ENCODE data around the gene ZNF367. TPM values are rescaled to one million over a fixed set of nuclear protein-coding genes. Genes with fewer than 3 reads are reported as not detected.

The ZNF367 gene
- polyA plus RNA-seq, 1 of the 3 experiments (the other 2 are of a cell fraction), result 1.5 TPM

DNA sequence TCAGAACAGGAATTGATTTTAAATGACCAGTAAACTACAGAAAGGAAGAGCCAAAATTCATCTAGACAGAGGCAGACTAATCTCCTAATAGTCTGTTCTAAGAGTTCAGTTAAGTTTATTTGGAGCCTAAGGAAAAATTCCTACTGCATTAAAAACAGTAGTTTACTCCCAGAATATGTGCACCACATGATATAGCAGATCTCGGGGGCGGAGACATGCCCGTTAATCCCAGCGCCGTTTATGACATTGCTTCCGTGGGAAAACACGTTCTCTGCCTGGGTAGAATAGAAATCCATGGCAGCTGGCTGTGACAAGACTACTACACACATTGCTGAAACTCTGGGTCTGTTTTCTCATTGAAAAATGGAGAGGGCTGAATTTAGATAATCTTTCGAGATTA is 43.2 kb upstream of the ZNF367 start:
- Histone ChIP-seq H2AFZ (ENCODE audit: low read depth) (no peak overlapping the region), H3F3A (replicated peaks; ENCODE audit: insufficient read depth) (peaks cover 16% of the 10 kb centered on the region), H3K27me3 (ENCODE audit: insufficient read depth) (no peaks in the 10 kb centered on the region), H3K79me2 (ENCODE audit: insufficient read depth) (peaks cover 52% of the 10 kb centered on the region), H3K27ac (ENCODE audit: low read depth in 2 of 2, low read length in 1 of 2) (peak overlapping the region in 1 of 2 experiments; percentile 65; a peak in 2 of 4 replicates), H3K4me2 (no peak overlapping the region; the same call in 1 of the 2 replicates), H3K9me2 (no peaks in the 10 kb centered on the region), H3K9ac (no peak overlapping the region), H3K9me3 (no peaks in the 10 kb centered on the region), H3K36me3 (replicated peaks in 1 of 2; ENCODE audit: control insufficient read depth in 1 of 2, insufficient read depth in 2 of 2, low read length in 1 of 2) (peaks cover 3 to 24% of the 10 kb centered on the region in 2 experiments), H3K4me1 (ENCODE audit: control insufficient read depth in 1 of 2, insufficient read depth in 2 of 2, low read depth in 1 of 2, low read length in 1 of 2) (peaks cover 0 to 17% of the 10 kb centered on the region in 2 experiments; a peak in 3 of 4 replicates), H3K4me3 (ENCODE audit: low read depth in 2 of 2, low read length in 1 of 2) (no peak overlapping the region), H4K20me1 (ENCODE audit: insufficient read depth) (peaks cover 6% of the 10 kb centered on the region; the same call in 1 of the 2 replicates)
- DNase-seq, result no peak
- TF ChIP-seq, protein P1, sequence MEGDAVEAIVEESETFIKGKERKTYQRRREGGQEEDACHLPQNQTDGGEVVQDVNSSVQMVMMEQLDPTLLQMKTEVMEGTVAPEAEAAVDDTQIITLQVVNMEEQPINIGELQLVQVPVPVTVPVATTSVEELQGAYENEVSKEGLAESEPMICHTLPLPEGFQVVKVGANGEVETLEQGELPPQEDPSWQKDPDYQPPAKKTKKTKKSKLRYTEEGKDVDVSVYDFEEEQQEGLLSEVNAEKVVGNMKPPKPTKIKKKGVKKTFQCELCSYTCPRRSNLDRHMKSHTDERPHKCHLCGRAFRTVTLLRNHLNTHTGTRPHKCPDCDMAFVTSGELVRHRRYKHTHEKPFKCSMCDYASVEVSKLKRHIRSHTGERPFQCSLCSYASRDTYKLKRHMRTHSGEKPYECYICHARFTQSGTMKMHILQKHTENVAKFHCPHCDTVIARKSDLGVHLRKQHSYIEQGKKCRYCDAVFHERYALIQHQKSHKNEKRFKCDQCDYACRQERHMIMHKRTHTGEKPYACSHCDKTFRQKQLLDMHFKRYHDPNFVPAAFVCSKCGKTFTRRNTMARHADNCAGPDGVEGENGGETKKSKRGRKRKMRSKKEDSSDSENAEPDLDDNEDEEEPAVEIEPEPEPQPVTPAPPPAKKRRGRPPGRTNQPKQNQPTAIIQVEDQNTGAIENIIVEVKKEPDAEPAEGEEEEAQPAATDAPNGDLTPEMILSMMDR (IDR thresholded peaks at IDR 0.05), result no peak
- TF ChIP-seq REST (IDR thresholded peaks at IDR 0.05; ENCODE audit: low read depth, low read length) (no peak), POLR2AphosphoS5 (IDR thresholded peaks at IDR 0.05; ENCODE audit: low read depth, low read length) (no peak), ELF1 (IDR thresholded peaks at IDR 0.05) (no peak), ZBTB33 (IDR thresholded peaks at IDR 0.05; ENCODE audit: borderline replicate concordance, low read depth) (no peak), FOSL2 (IDR thresholded peaks at IDR 0.05; ENCODE audit: borderline replicate concordance, low read depth) (no peak), TAF1 (IDR thresholded peaks at IDR 0.05; ENCODE audit: borderline replicate concordance, low read depth, low read length) (no peak), SIN3A (IDR thresholded peaks at IDR 0.05; ENCODE audit: borderline replicate concordance, low read depth, low read length) (no peak), RXRA (IDR thresholded peaks at IDR 0.05; ENCODE audit: borderline replicate concordance, low read depth) (no peak), TEAD4 (IDR thresholded peaks at IDR 0.05; ENCODE audit: borderline replicate concordance, insufficient read depth) (no peak), USF2 (IDR thresholded peaks at IDR 0.05; ENCODE audit: borderline replicate concordance, low read depth, low read length) (no peak)
- POLR2A ChIA-PET, result no interaction called here
- CTCF ChIA-PET, result interaction anchor here (2.4 kb wide), 1 partner anchor 8 kb away, joined by 7 read pairs; no protein-coding TSS in a partner anchor
- 97% methylated on average over 8 of the region's 8 CpGs for WGBS (ENCODE audit: low lambda C conversion rate)
